22Rv1 (cell line): ENCODE results near the gene LMF2.

Source experiments
- CTCF ChIP-seq: fragments of 450-650 bp; IDR thresholded peaks from 2 replicates; pipeline ENCODE4 v1.5.1; 2017; ENCODE audit warnings: mild to moderate bottlenecking
- ZFX ChIP-seq: fragments of 450-650 bp; IDR thresholded peaks from 2 replicates; pipeline ENCODE4 v1.6.1; 2017; ENCODE audit warnings: antibody characterized with exemption, borderline replicate concordance

GRCh38 chr22:50502096-50502495 lies 5.4 kb downstream of the LMF2 start:
- no peak for TF ChIP-seq CTCF
- TF ChIP-seq ZFX = no peak
